HCT116 (cell line): Measurements from ENCODE around the gene CIART. TPM values are rescaled to one million over a fixed set of nuclear protein-coding genes. Genes with fewer than 3 reads are reported as not detected.
"Not testable (repeated sequence)": the region's sequence is repeated elsewhere in the genome, so short reads cannot be mapped to it uniquely, and the experiment has no call there.

ENCODE experiments used
- ATAC-seq: fragments of 200-7000 bp; cut with Tn5 transposase; 2 replicates; pipeline ENCODE4 v1.9.1; 2020; ENCODE audit warnings: mild to moderate bottlenecking, moderate library complexity
- BruUV-seq: library from RNA; stranded (reverse); fragments of 400-500 nt; replicated peaks from 2 replicates; lab custom pipeline; 2021; lab: Mats Ljungman, UMichigan
- CTCF ChIA-PET: fragments of 300-600 bp; sonication (Branson Sonifier 250); formaldehyde crosslinking; loops from one replicate; lab custom pipeline; 2021; ENCODE audit warnings: antibody characterized with exemption; lab: Charles Lee
- POLR2A ChIA-PET: fragments of 300-600, 350-600 bp; sonication (Branson Sonifier 250); formaldehyde crosslinking; loops from one replicate; lab custom pipeline; 2021; ENCODE audit warnings: antibody characterized with exemption; lab: Charles Lee
- RAD21 ChIA-PET, 2 experiments: fragments of 300-600 bp; sonication (Branson Sonifier 250); formaldehyde crosslinking; loops; one replicate each; lab custom pipeline; 2023; ENCODE audit warnings: low total read pairs in 2 of 2; ENCODE audit not compliant: uncharacterized antibody in 2 of 2, unreplicated experiment in 2 of 2, low non-redundant PET in 1 of 2; lab: Charles Lee
- DNase-seq: peaks from one replicate; pipeline ENCODE4 v3.0.0-alpha.2; 2010; ENCODE audit warnings: low read depth, low spot score
- H2AFZ ChIP-seq: fragments of 200-600 bp; shearing (Covaris generic), sonication (generic); 2 replicates; pipeline ENCODE4 v1.6.1; 2017; ENCODE audit warnings: low read depth, mixed run types, mixed read lengths, antibody characterized with exemption, low read length; ENCODE audit not compliant: poor library complexity, severe bottlenecking
- H3K27ac ChIP-seq: 2 replicates; pipeline ENCODE4 v1.5.1; 2012; ENCODE audit warnings: low read depth, low read length
- H3K27me3 ChIP-seq: fragments of 200-600 bp; sonication (generic); 2 replicates; pipeline ENCODE4 v1.6.1; 2016; ENCODE audit warnings: mixed run types, low read length, mixed read lengths; ENCODE audit not compliant: insufficient read depth
- H3K36me3 ChIP-seq, 2 experiments: fragments of 200-500 bp in 1 of 2; fragments of 200-600 bp in 1 of 2; sonication (Bioruptor generic) in 1 of 2; sonication (generic) in 1 of 2; 2 replicates each; pipeline versions ENCODE4 v1.5.1 to v1.6.1; 2014 to 2016; ENCODE audit warnings: low read length in 2 of 2, inconsistent platforms in 1 of 2, mixed read lengths in 1 of 2, mixed run types in 1 of 2; ENCODE audit not compliant: insufficient read depth in 2 of 2, control insufficient read depth in 1 of 2
- H3K4me1 ChIP-seq, 2 experiments: fragments of 200-600 bp in 1 of 2; sonication (generic) in 1 of 2; 2 replicates each; pipeline versions ENCODE4 v1.5.1 to v1.6.1; 2012 to 2017; ENCODE audit warnings: low read length in 2 of 2, inconsistent platforms in 1 of 2, mild to moderate bottlenecking in 1 of 2, mixed read lengths in 1 of 2, mixed run types in 1 of 2, moderate library complexity in 1 of 2; ENCODE audit not compliant: insufficient read depth in 2 of 2, control insufficient read depth in 1 of 2
- H3K4me2 ChIP-seq: fragments of 200-600 bp; sonication (generic); 2 replicates; pipeline ENCODE4 v1.6.1; 2017; ENCODE audit warnings: mixed run types, low read length, mixed read lengths
- H3K4me3 ChIP-seq, 2 experiments: fragments of 200-600 bp in 1 of 2; sonication (generic) in 1 of 2; replicated peaks in 1 of 2; 2 replicates each; pipeline ENCODE4 v1.5.1; 2011 to 2016; ENCODE audit warnings: low read length in 2 of 2, control low read depth in 1 of 2, low read depth in 1 of 2, mild to moderate bottlenecking in 1 of 2, mixed read lengths in 1 of 2, mixed run types in 1 of 2
- H3K79me2 ChIP-seq: fragments of 200-600 bp; sonication (generic); 2 replicates; pipeline ENCODE4 v1.6.1; 2017; ENCODE audit warnings: mild to moderate bottlenecking, mixed run types, low read length, moderate library complexity, mixed read lengths; ENCODE audit not compliant: insufficient read depth
- H3K9ac ChIP-seq: fragments of 200-600 bp; sonication (generic); 2 replicates; pipeline ENCODE4 v1.6.1; 2016; ENCODE audit warnings: low read length, mixed read lengths
- H3K9me2 ChIP-seq: fragments of 200-600 bp; sonication (generic), shearing (Covaris generic); 2 replicates; pipeline ENCODE4 v1.6.1; 2017; ENCODE audit warnings: mixed run types, mild to moderate bottlenecking, moderate library complexity; ENCODE audit not compliant: insufficient read depth
- H3K9me3 ChIP-seq, 2 experiments: fragments of 200-500 bp in 1 of 2; fragments of 200-600 bp in 1 of 2; sonication (Bioruptor generic) in 1 of 2; sonication (generic) in 1 of 2; 2 replicates each; pipeline ENCODE4 v1.6.1; 2014 to 2017; ENCODE audit warnings: low read length in 2 of 2, mixed read lengths in 2 of 2, inconsistent platforms in 1 of 2, low read depth in 1 of 2, mild to moderate bottlenecking in 1 of 2, mixed run types in 1 of 2, moderate library complexity in 1 of 2; ENCODE audit not compliant: control insufficient read depth in 1 of 2, insufficient read depth in 1 of 2
- H4K20me1 ChIP-seq: fragments of 200-600 bp; sonication (generic), shearing (Covaris generic); 2 replicates; pipeline ENCODE4 v1.6.1; 2017; ENCODE audit warnings: mixed run types, mild to moderate bottlenecking, moderate library complexity; ENCODE audit not compliant: insufficient read depth
- CBX3 ChIP-seq: IDR thresholded peaks from 2 replicates; pipeline ENCODE4 v1.6.1; 2012; ENCODE audit warnings: low read depth
- EZH2 ChIP-seq: fragments of 200-600 bp; sonication (generic); IDR thresholded peaks from 2 replicates; pipeline ENCODE4 v1.6.1; 2017; ENCODE audit warnings: antibody characterized with exemption, mixed run types
- RAD21 ChIP-seq: IDR thresholded peaks from 2 replicates; pipeline ENCODE4 v1.6.1; 2012; ENCODE audit warnings: low read depth, mild to moderate bottlenecking
- ZFX ChIP-seq: fragments of 450-650 bp; IDR thresholded peaks from 2 replicates; pipeline ENCODE4 v1.6.1; 2017
- intact Hi-C: fragments of 100-400 bp; cut with micrococcal nuclease; formaldehyde crosslinking; loops from 2 replicates; pipeline ENCODE4 v1.10.0; 2022
- total RNA-seq: library from RNA; stranded (reverse); gene quantifications from one replicate; pipeline ENCODE4 v1.2.1, GENCODE V29; 2021; ENCODE audit not compliant: unreplicated experiment

The CIART gene
- total RNA-seq, 1 experiment from 2014 or later: 0.22 TPM

- H2AFZ ChIP-seq, intact Hi-C loops, DNase-seq, ATAC-seq, H3K4me3 ChIP-seq, H3K9ac ChIP-seq, H3K9me3 ChIP-seq, H3K9me2 ChIP-seq, H3K79me2 ChIP-seq, BruUV-seq, CTCF ChIA-PET, H3K36me3 ChIP-seq, H3K4me1 ChIP-seq, H3K27me3 ChIP-seq, H3K27ac ChIP-seq, H3K4me2 ChIP-seq, H4K20me1 ChIP-seq, RAD21 ChIA-PET, POLR2A ChIA-PET: not testable (repeated sequence)
Observed at GRCh38 chr1:150314691-150315090, 32.3 kb downstream of the CIART start.

DNA sequence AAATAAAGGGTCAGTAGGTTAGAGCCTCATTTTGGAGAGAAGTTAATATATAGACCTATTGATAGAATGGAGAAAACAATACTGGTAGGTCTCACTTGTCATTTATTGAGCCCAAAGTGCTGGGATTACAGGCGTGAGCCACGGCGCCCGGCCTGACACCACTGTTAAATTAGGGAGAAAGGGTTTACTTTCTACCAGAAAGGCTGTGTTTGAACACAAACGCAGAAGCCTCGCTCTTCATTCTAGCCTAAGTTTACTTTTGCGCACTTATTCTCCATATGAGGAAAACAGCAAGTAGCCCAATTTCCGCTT lies 38.3 kb downstream of the CIART start:
- RAD21 ChIA-PET: no interaction called here
- no TSS peak for BruUV-seq
- no peak overlapping the region for H2AFZ ChIP-seq
- peak overlapping the region in 1 of 2 experiments; percentile 79; a peak in 2 of 4 replicates for H3K4me3 ChIP-seq
- ATAC-seq (no peak), DNase-seq (no peak)
- intact Hi-C loops: loop anchor here (5.0 kb wide), 1 partner anchor 63 kb away; the partner anchor contains the start of gene CA14
- no peaks in the 10 kb centered on the region for H4K20me1 ChIP-seq
- no peaks in the 10 kb centered on the region for H3K27me3 ChIP-seq
- TF ChIP-seq ZFX (no peak), RAD21 (no peak), CBX3 (0 out of 2 replicates have a peak, but pooled peaks have one; percentile 6), EZH2 (no peak)
- TF ChIP-seq, all 23 proteins: peak for 1
- H3K79me2 ChIP-seq: peaks cover 43% of the 10 kb centered on the region
- CTCF ChIA-PET: no interaction called here
- H3K27ac ChIP-seq: peak overlapping the region; percentile 49
- no peak overlapping the region for H3K9ac ChIP-seq
- H3K36me3 ChIP-seq: peaks cover 10% of the 10 kb centered on the region in 2 experiments; a peak in 3 of 4 replicates
- peaks cover 4 to 11% of the 10 kb centered on the region in 2 experiments; a peak in 3 of 4 replicates for H3K4me1 ChIP-seq
- no peaks in the 10 kb centered on the region for H3K9me2 ChIP-seq
- peak overlapping the region; percentile 73 for H3K4me2 ChIP-seq
- POLR2A ChIA-PET: no interaction called here
- H3K9me3 ChIP-seq: no peaks in the 10 kb centered on the region
